H1 (cell line): ENCODE results near the gene ENPP6. TPM values are rescaled to one million over a fixed set of nuclear protein-coding genes. Genes with fewer than 3 reads are reported as not detected.

Source experiments
- CTCF ChIA-PET: fragments of 300-600 bp; sonication (Branson Sonifier 250); formaldehyde crosslinking; loops from one replicate; lab custom pipeline; 2021; ENCODE audit not compliant: partially characterized antibody; lab: Charles Lee
- POLR2A ChIA-PET: fragments of 300-600 bp; sonication (Branson Sonifier 250); formaldehyde crosslinking; loops from one replicate; lab custom pipeline; 2021; ENCODE audit warnings: inconsistent platforms; ENCODE audit not compliant: partially characterized antibody; lab: Charles Lee
- DNase-seq, 2 experiments: peaks; one replicate each; pipeline versions ENCODE4 v3.0.0 to v3.0.0-alpha.2; 2010 to 2022; ENCODE audit warnings: low spot score in 2 of 2, low read depth in 1 of 2, mixed read lengths in 1 of 2
- FAIRE-seq: peaks from 2 replicates; lab custom pipeline; 2011; peaks lifted over from hg19 to GRCh38; lab: Jason Lieb, UNC
- H2AFZ ChIP-seq: 2 replicates; pipeline ENCODE4 v1.8.1; 2012; ENCODE audit warnings: low read length, inconsistent platforms
- H2AK5ac ChIP-seq: 2 replicates; pipeline ENCODE4 v1.6.1; 2013; ENCODE audit warnings: low read depth, low read length
- H2BK120ac ChIP-seq: replicated peaks from 2 replicates; pipeline ENCODE3; 2013; ENCODE audit warnings: low read depth, low read length, inconsistent platforms
- H2BK12ac ChIP-seq: 2 replicates; pipeline ENCODE4 v1.6.1; 2013; ENCODE audit warnings: low read depth, low read length
- H2BK15ac ChIP-seq: 2 replicates; pipeline ENCODE4 v1.6.1; 2013; ENCODE audit warnings: low read length
- H2BK20ac ChIP-seq: 2 replicates; pipeline ENCODE4 v1.6.1; 2013; ENCODE audit warnings: low read length
- H2BK5ac ChIP-seq: 2 replicates; pipeline ENCODE4 v1.6.1; 2013; ENCODE audit warnings: low read depth, low read length
- H3K14ac ChIP-seq: 2 replicates; pipeline ENCODE4 v1.6.1; 2013; ENCODE audit warnings: inconsistent platforms; ENCODE audit not compliant: insufficient read length
- H3K18ac ChIP-seq: 2 replicates; pipeline ENCODE4 v1.6.1; 2013; ENCODE audit warnings: low read length; ENCODE audit errors: extremely low read depth
- H3K23ac ChIP-seq: 2 replicates; pipeline ENCODE4 v1.6.1; 2013; ENCODE audit warnings: inconsistent platforms; ENCODE audit not compliant: insufficient read length
- H3K23me2 ChIP-seq: 2 replicates; pipeline ENCODE4 v1.6.1; 2013; ENCODE audit warnings: low read depth, low read length
- H3K27ac ChIP-seq: 2 replicates; pipeline ENCODE4 v1.6.1; 2011; ENCODE audit warnings: low read depth, low read length, inconsistent platforms
- H3K27me3 ChIP-seq, 4 experiments: replicated peaks in 1 of 4; 1 replicate in 1 of 4; 2 replicates in 3 of 4; pipeline versions ENCODE4 v1.6.1 to v1.8.1; 2011 to 2013; ENCODE audit warnings: low read length in 3 of 4, mild to moderate bottlenecking in 3 of 4, inconsistent platforms in 2 of 4, mixed read lengths in 2 of 4, moderate library complexity in 1 of 4; ENCODE audit not compliant: control insufficient read depth in 3 of 4, insufficient read depth in 3 of 4; ENCODE audit errors: extremely low read depth in 1 of 4
- H3K36me3 ChIP-seq, 4 experiments: 2 replicates each; pipeline versions ENCODE4 v1.6.1 to v1.8.1; 2011 to 2013; ENCODE audit warnings: mild to moderate bottlenecking in 4 of 4, low read length in 3 of 4, moderate library complexity in 2 of 4, control low read depth in 1 of 4, inconsistent platforms in 1 of 4; ENCODE audit not compliant: insufficient read depth in 4 of 4, control insufficient read depth in 2 of 4
- H3K4ac ChIP-seq: replicated peaks from 2 replicates; pipeline ENCODE3; 2013; ENCODE audit warnings: low read length, low read depth, mixed read lengths, inconsistent platforms; ENCODE audit not compliant: insufficient read length
- H3K4me1 ChIP-seq, 4 experiments: replicated peaks in 1 of 4; 1 replicate in 1 of 4; 2 replicates in 3 of 4; pipeline versions ENCODE4 v1.6.1 to v1.8.1; 2011 to 2013; ENCODE audit warnings: low read length in 3 of 4, inconsistent platforms in 2 of 4, mixed read lengths in 1 of 4; ENCODE audit not compliant: insufficient read depth in 4 of 4, control insufficient read depth in 3 of 4
- H3K4me2 ChIP-seq, 2 experiments: 2 replicates each; pipeline versions ENCODE4 v1.6.1 to v1.8.1; 2011 to 2013; ENCODE audit warnings: low read depth in 2 of 2, low read length in 2 of 2, control low read depth in 1 of 2, inconsistent platforms in 1 of 2, mild to moderate bottlenecking in 1 of 2; ENCODE audit not compliant: insufficient read depth in 1 of 2
- H3K4me3 ChIP-seq, 4 experiments: fragments of 200-600, 300-600 bp in 1 of 4; sonication (generic), shearing (Covaris generic), sonication (Bioruptor Twin) in 1 of 4; 2 replicates each; pipeline versions ENCODE4 v1.5.1 to v1.8.1; 2011 to 2016; ENCODE audit warnings: low read length in 4 of 4, low read depth in 3 of 4, control low read depth in 2 of 4, inconsistent platforms in 2 of 4, mild to moderate bottlenecking in 2 of 4, mixed read lengths in 1 of 4, moderate library complexity in 1 of 4; ENCODE audit not compliant: insufficient read depth in 2 of 4; ENCODE audit errors: extremely low read depth in 1 of 4
- H3K56ac ChIP-seq: replicated peaks from 2 replicates; pipeline ENCODE3; 2013; ENCODE audit warnings: low read depth, mild to moderate bottlenecking, mixed read lengths, low read length, inconsistent platforms; ENCODE audit not compliant: insufficient read length
- H3K79me1 ChIP-seq: 2 replicates; pipeline ENCODE4 v1.6.1; 2013; ENCODE audit warnings: low read depth, low read length, control low read depth
- H3K79me2 ChIP-seq, 2 experiments: 2 replicates each; pipeline versions ENCODE4 v1.6.1 to v1.8.1; 2012 to 2013; ENCODE audit warnings: low read length in 2 of 2, mild to moderate bottlenecking in 2 of 2, inconsistent platforms in 1 of 2; ENCODE audit not compliant: insufficient read depth in 2 of 2, control insufficient read depth in 1 of 2
- H3K9ac ChIP-seq, 4 experiments: replicated peaks in 1 of 4; 1 replicate in 1 of 4; 2 replicates in 3 of 4; pipeline versions ENCODE4 v1.6.1 to v1.8.1; 2011 to 2013; ENCODE audit warnings: low read depth in 3 of 4, low read length in 3 of 4, control low read depth in 2 of 4, mild to moderate bottlenecking in 2 of 4, moderate library complexity in 2 of 4, inconsistent platforms in 1 of 4; ENCODE audit errors: extremely low read depth in 1 of 4
- H3K9me3 ChIP-seq, 2 experiments: 2 replicates each; pipeline versions ENCODE4 v1.6.1 to v1.8.1; 2012 to 2013; ENCODE audit warnings: mild to moderate bottlenecking in 2 of 2, moderate library complexity in 2 of 2, control low read depth in 1 of 2, inconsistent platforms in 1 of 2, low read depth in 1 of 2, low read length in 1 of 2, mixed read lengths in 1 of 2; ENCODE audit not compliant: insufficient read depth in 2 of 2
- H4K20me1 ChIP-seq, 2 experiments: replicated peaks in 1 of 2; 2 replicates each; pipeline versions ENCODE3 to v1.8.1; 2011 to 2013; ENCODE audit warnings: inconsistent platforms in 2 of 2, low read length in 2 of 2, mild to moderate bottlenecking in 1 of 2; ENCODE audit not compliant: insufficient read depth in 2 of 2, control insufficient read depth in 1 of 2
- H4K5ac ChIP-seq: 2 replicates; pipeline ENCODE4 v1.6.1; 2013; ENCODE audit warnings: low read length, low read depth, mixed read lengths, inconsistent platforms; ENCODE audit not compliant: insufficient read length
- H4K8ac ChIP-seq: 2 replicates; pipeline ENCODE4 v1.8.0; 2013; ENCODE audit warnings: mild to moderate bottlenecking, moderate library complexity, low read length, inconsistent platforms; ENCODE audit not compliant: insufficient read depth; ENCODE audit errors: extremely low read depth
- H4K91ac ChIP-seq: replicated peaks from 2 replicates; pipeline ENCODE3; 2013; ENCODE audit warnings: low read length, mixed read lengths, inconsistent platforms; ENCODE audit not compliant: insufficient read length
- CBX8 ChIP-seq: fragments of 300-800, 300-1000 bp; sonication (generic); IDR thresholded peaks from 2 replicates; pipeline ENCODE4 v1.7.1; 2016; ENCODE audit warnings: low read depth, low read length, borderline replicate concordance
- CREB1 ChIP-seq: IDR thresholded peaks from 2 replicates; pipeline ENCODE4 v1.6.1; 2012; ENCODE audit warnings: inconsistent platforms
- EP300 ChIP-seq, 2 experiments: IDR thresholded peaks; 1 replicate in 1 of 2; 2 replicates in 1 of 2; pipeline ENCODE4 v1.6.1; 2011 to 2012; ENCODE audit warnings: low read depth in 2 of 2, low read length in 2 of 2, mild to moderate bottlenecking in 2 of 2, borderline replicate concordance in 1 of 2, inconsistent platforms in 1 of 2, moderate library complexity in 1 of 2
- EZH2 ChIP-seq: fragments of 200-600 bp; sonication (generic); IDR thresholded peaks from 2 replicates; pipeline ENCODE4 v1.7.1; 2012; ENCODE audit warnings: low read depth, mild to moderate bottlenecking, moderate library complexity, low read length, inconsistent platforms; ENCODE audit not compliant: severe bottlenecking
- MAFK ChIP-seq: IDR thresholded peaks from 2 replicates; pipeline ENCODE4 v1.6.1; 2012; ENCODE audit warnings: low read depth, mild to moderate bottlenecking, improper control_type of control experiment, low read length
- NANOG ChIP-seq: IDR thresholded peaks from 2 replicates; pipeline ENCODE4 v1.6.1; 2011; ENCODE audit warnings: low read length, low read depth, mild to moderate bottlenecking, inconsistent platforms; ENCODE audit not compliant: insufficient read depth, poor library complexity, severe bottlenecking
- NRF1 ChIP-seq: IDR thresholded peaks from 2 replicates; pipeline ENCODE4 v1.6.1; 2011; ENCODE audit warnings: mild to moderate bottlenecking, low read depth, low read length, improper control_type of control experiment
- TAF1 ChIP-seq: IDR thresholded peaks from 2 replicates; pipeline ENCODE4 v1.6.1; 2011; ENCODE audit warnings: mild to moderate bottlenecking, low read depth, low read length
- TBP ChIP-seq: IDR thresholded peaks from 2 replicates; pipeline ENCODE4 v1.6.1; 2011; ENCODE audit warnings: low read depth, low read length, improper control_type of control experiment
- WGBS, 2 experiments: shearing (Covaris generic) in 1 of 2; methylation state at CpG; one replicate each; pipeline versions ENCODE4 v1.1.6 to v1.1.7; 2013 to 2015; ENCODE audit warnings: low lambda C conversion rate in 2 of 2, mixed read lengths in 2 of 2, inconsistent platforms in 1 of 2, low coverage in 1 of 2, missing lambda C conversion rate in 1 of 2; ENCODE audit not compliant: insufficient replicate concordance in 2 of 2, insufficient coverage in 1 of 2, insufficient read length in 1 of 2; ENCODE audit errors: extremely low coverage in 1 of 2, missing lambda C conversion rate in 1 of 2; 5-methylcytosine and 5-hydroxymethylcytosine counted together
- polyA plus RNA-seq, 7 experiments: library from polyadenylated mRNA; depleted of rRNA in 3 of 7; stranded (reverse) in 5 of 7; unstranded in 2 of 7; fragments of >200 nt in 5 of 7; fragments of 200-250 nt in 2 of 7; gene quantifications; 1 replicate in 5 of 7; 2 replicates in 1 of 7; 4 replicates in 1 of 7; pipeline versions ENCODE4 v1.2.1 to v1.2.3, GENCODE V29; 2011 to 2013; ENCODE audit warnings: missing spikeins in 2 of 7, mixed read lengths in 2 of 7
- total RNA-seq: library from RNA; stranded (reverse); fragmentation: NEBNext Ultra II Directional; extraction: Animal tissue kit (Norgen Biotek cat#: 25700); gene quantifications from 2 replicates; pipeline ENCODE4 v1.2.1, GENCODE V29; 2021
- TF ChIP-seq, protein P1 (sequence below): IDR thresholded peaks from 2 replicates; pipeline ENCODE4 v1.6.1; 2012; ENCODE audit warnings: low read length, inconsistent platforms
- TF ChIP-seq, protein P2 (sequence below): IDR thresholded peaks from 2 replicates; pipeline ENCODE4 v1.6.1; 2011; ENCODE audit warnings: low read depth, mild to moderate bottlenecking, low read length; ENCODE audit not compliant: insufficient read depth

ENPP6 gene
- total and polyA plus RNA-seq, 2 of the 8 experiments (the other 6 are each of a cell fraction or from before 2014, with no cell fraction given) = 0.11 to 0.20 TPM

DNA sequence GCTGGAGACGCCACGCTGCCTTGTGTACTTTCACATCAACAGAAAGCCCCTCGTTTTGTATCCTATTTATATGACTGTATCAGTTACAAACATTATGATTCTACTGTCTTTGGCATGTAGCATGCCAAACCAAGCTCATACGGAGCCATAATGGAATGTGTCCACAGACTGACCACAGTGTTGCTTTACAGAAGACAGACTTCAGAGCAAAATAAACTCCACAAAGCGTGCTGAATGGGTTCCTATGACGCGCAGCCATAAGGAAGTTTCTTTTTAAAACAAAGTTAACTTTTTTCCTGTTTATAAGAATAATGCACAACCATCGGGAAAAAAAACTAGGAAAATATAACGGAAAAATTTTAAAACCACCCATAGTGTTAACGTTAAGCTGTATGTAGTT is 176.5 kb downstream of the ENPP6 start:
- Histone ChIP-seq H2BK5ac (no peak overlapping the region), H2AK5ac (no peak overlapping the region), H4K91ac (no peak overlapping the region), H3K18ac (no peak overlapping the region), H3K9ac (no peak overlapping the region), H2BK20ac (no peak overlapping the region), H3K79me1 (no peaks in the 10 kb centered on the region), H4K20me1 (no peaks in the 10 kb centered on the region), H3K36me3 (no peaks in the 10 kb centered on the region), H3K4me2 (no peak overlapping the region), H3K14ac (no peak overlapping the region), H3K27me3 (peaks cover 1 to 17% (median 10%) of the 10 kb centered on the region in 4 experiments; a peak in 6 of 7 replicates), H2BK12ac (no peak overlapping the region), H2BK15ac (no peak overlapping the region), H2BK120ac (no peak overlapping the region), H3K23me2 (peaks cover 2% of the 10 kb centered on the region; the same call in 1 of the 2 replicates), H3K4me1 (peaks cover 0 to 5% (median 2%) of the 10 kb centered on the region in 4 experiments; a peak in 3 of 7 replicates), H4K8ac (no peak overlapping the region), H3K56ac (no peak overlapping the region), H4K5ac (no peak overlapping the region), H3K9me3 (peaks cover 3 to 7% of the 10 kb centered on the region in 2 experiments; a peak in 2 of 4 replicates), H3K79me2 (no peaks in the 10 kb centered on the region), H3K27ac (no peak overlapping the region), H3K4me3 (no peak overlapping the region), H3K23ac (no peak overlapping the region), H2AFZ (no peak overlapping the region), H3K4ac (no peak overlapping the region)
- DNase-seq (no peak), FAIRE-seq (no peak)
- WGBS, 2 experiments = 91% methylated on average over 10 of the region's 10 CpGs; no CpG with 5 or more reads in 1 of the 2 experiments
- POLR2A ChIA-PET = no interaction called here
- CTCF ChIA-PET = interaction anchor here (1.3 to 1.5 kb wide), 3 partner anchors 11 to 127 kb away, joined by 3 to 6 read pairs (median 5); no protein-coding TSS in a partner anchor
- no peak for TF ChIP-seq TAF1
- no peak for TF ChIP-seq EP300 (IDR thresholded peaks at IDR 0.05; ENCODE audit: borderline replicate concordance in 1 of 2, low read depth in 2 of 2, low read length in 2 of 2)
- no peak for TF ChIP-seq NANOG
- no peak for TF ChIP-seq CBX8
- TF ChIP-seq, protein P1, sequence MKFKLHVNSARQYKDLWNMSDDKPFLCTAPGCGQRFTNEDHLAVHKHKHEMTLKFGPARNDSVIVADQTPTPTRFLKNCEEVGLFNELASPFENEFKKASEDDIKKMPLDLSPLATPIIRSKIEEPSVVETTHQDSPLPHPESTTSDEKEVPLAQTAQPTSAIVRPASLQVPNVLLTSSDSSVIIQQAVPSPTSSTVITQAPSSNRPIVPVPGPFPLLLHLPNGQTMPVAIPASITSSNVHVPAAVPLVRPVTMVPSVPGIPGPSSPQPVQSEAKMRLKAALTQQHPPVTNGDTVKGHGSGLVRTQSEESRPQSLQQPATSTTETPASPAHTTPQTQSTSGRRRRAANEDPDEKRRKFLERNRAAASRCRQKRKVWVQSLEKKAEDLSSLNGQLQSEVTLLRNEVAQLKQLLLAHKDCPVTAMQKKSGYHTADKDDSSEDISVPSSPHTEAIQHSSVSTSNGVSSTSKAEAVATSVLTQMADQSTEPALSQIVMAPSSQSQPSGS = no peak
- no peak for TF ChIP-seq MAFK
- TF ChIP-seq NRF1 = no peak
- no peak for TF ChIP-seq EZH2
- no peak for TF ChIP-seq CREB1
- TF ChIP-seq, protein P2, sequence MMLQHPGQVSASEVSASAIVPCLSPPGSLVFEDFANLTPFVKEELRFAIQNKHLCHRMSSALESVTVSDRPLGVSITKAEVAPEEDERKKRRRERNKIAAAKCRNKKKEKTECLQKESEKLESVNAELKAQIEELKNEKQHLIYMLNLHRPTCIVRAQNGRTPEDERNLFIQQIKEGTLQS = no peak
- TF ChIP-seq TBP = no peak
